ENCODE data around the gene CHST7.
"Not testable (repeated sequence)": the region's sequence is repeated elsewhere in the genome, so short reads cannot be mapped to it uniquely, and the experiment has no call there.

DNA sequence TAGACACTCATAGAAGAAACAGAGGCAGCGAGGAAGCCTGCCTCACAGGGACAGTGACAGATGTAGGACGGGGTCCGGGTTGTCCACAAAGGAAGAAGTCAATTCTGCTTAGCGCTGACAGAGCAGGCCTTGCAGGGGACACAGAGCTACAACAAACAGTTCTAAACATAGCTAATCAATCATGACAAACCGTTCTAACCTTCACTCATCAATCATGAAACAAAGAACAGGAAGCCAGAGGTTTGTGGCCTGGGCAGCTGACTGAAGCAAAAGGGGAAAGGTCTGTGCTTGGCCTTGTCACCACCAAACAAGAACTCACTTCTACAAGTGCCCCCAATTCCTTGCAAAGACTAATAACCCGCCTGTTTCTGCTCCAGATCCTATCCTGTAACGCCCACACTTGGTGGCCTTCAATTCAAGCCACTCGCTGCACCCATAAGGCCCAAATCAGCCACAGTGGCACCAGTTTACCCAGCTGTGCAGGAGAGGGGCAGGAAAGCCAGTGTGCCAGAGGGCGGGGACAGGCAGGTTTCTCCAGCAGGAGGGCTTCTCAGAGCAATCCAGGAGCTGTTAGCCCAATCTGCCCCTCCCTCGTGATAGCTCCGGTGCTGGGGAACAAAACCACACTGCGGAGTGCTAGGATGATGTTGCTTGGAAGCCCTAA is 43.7 kb upstream of the CHST7 start:
- not testable (repeated sequence) for TF ChIP-seq CTCF, EZH2, EZH2phosphoT487 (IDR thresholded peaks at IDR 0.05)
